ENCODE measurements around the gene DLL4.
A peak's percentile ranks its signal among the peaks of the same experiment; 100 is the strongest.
"Not testable (repeated sequence)": the region's sequence is repeated elsewhere in the genome, so short reads cannot be mapped to it uniquely, and the experiment has no call there.

DLL4 gene

DNA sequence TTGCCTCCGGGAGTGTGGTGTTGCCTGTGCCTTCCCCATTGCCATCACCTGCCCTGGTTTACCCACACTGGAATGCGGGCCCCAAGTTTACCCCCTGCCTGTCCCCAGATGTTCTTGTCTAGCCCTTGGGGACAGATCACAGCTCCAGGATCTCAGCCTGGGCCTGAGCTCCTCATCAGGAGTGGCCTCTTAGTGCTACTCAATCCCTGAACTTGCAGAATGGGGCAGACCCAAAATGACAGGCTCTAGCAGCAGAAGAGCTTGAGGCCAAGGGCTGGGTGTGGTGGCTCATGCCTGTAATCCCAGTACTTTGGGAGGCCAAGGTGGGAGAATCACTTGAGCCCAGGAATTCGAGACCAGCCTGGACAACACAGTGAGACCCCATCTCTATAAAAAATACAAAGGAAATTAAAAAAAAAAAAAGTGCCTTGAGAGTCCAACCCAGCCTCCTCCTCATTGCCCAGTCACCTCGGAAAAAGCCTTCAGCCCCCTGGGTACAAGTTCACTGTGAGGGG lies 28.0 kb downstream of the DLL4 start:
- Mint-ChIP-seq H3K4me1 (peaks cover 22% of the 10 kb centered on the region), H3K27ac (no peak overlapping the region), H3K4me3 (peak overlapping the region; percentile 84), H3K27me3 (no peaks in the 10 kb centered on the region), H3K36me3 (peaks cover 14% of the 10 kb centered on the region), H3K9me3 (no peaks in the 10 kb centered on the region)

DNA sequence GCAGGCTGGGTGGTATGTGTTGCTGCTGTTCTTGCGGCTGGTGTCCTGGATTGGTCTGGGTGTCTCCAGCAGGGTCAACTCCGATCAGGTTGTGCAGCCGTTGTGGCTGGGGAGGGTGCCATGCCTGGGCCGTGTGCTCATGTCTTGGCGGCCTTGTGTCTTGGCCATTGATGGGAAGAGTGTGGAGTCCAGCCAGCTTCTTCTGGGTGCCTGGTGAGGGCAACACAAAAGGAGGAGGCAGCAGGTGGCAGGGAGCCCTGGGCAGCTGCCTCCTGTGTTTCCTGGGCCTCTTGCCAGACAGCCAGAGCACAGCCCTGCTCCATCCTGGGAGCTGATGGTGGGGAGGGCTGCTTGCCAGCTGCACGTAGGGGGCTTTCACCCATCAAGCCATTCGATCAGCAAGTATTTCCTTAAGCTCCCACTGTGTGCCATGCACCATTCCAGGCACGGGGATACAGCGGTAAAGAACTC lies 28.5 kb downstream of the DLL4 start:
- no peaks in the 10 kb centered on the region for H3K9me3 Mint-ChIP-seq
- H3K4me1 Mint-ChIP-seq: peaks cover 17% of the 10 kb centered on the region
- no peak overlapping the region for H3K27ac Mint-ChIP-seq
- H3K36me3 Mint-ChIP-seq: peaks cover 14% of the 10 kb centered on the region
- H3K27me3 Mint-ChIP-seq: no peaks in the 10 kb centered on the region
- H3K4me3 Mint-ChIP-seq: no peak overlapping the region

DNA sequence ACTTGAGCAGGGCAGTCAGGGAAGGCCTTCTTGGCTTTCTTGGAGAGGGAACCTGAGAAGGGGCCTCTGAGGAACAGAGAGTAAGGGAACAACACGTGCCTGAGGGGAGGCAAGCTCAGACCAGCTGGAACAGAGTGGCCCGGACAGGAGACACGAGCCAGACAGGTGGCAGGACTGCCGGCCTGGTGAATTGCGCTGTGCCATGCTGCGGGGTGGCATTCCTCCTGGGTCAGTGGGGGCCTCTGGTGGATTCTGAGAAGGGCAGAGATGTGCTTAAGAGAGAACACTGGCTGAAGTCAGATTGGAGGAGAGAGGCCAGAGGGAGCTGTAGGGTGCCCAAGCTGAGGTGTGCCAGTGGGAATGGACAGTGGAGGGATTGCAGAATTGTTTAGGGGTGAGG lies 29.0 kb downstream of the DLL4 start:
- Mint-ChIP-seq H3K4me1 (peaks cover 15% of the 10 kb centered on the region), H3K9me3 (no peaks in the 10 kb centered on the region), H3K36me3 (peaks cover 14% of the 10 kb centered on the region), H3K27ac (no peak overlapping the region), H3K4me3 (no peak overlapping the region), H3K27me3 (no peaks in the 10 kb centered on the region)

- H3K36me3 Mint-ChIP-seq: peaks cover 12% of the 10 kb centered on the region
- no peak overlapping the region for H3K4me3 Mint-ChIP-seq
- peaks cover 15% of the 10 kb centered on the region for H3K4me1 Mint-ChIP-seq
- no peaks in the 10 kb centered on the region for H3K27me3 Mint-ChIP-seq
- H3K9me3 Mint-ChIP-seq: no peaks in the 10 kb centered on the region
- no peak overlapping the region for H3K27ac Mint-ChIP-seq
These were observed 29.6 kb downstream of the DLL4 start for GRCh38 chr15:40958723-40959122.

DNA sequence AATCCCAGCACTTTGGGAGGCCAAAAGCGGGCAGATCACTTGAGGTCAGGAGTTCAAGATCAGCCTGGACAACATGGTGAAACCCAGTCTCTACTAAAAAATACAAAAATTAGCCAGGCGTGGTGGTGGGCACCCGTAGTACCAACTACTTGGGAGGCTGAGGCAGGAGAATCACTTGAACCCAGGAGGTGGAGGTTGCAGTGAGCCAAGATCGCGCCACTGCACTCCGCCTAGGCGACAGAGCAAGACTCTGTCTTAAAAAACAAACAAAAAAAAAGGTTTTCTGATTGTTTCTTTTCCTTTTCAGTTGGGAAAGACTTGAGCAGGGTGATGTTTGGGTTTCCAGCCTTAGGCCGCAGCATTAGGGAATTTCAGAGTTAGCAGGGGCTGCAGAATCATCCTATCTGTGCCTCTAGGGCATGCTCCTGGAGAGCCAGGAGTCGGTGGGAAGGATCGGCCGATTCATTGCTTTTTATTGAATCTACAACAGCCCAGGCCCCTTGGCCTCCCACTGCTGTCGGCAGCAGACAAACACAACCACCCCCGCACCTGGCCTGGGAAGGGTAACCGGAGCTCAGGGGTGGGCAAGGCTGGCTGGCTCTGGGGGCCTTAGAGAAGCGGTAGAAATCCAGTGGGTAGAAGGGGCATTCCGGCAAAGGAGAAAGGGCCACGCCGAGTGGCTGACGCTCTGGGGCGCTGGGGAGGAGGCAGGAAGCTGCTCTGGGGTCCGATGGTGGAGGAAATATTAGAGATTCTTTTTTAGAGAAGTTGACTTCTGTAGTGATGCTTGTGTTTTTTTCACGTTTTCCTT lies 30.4 kb downstream of the DLL4 start:
- no peak overlapping the region for H3K27ac Mint-ChIP-seq
- peaks cover 10% of the 10 kb centered on the region for H3K36me3 Mint-ChIP-seq
- no peaks in the 10 kb centered on the region for H3K9me3 Mint-ChIP-seq
- H3K4me3 Mint-ChIP-seq: no peak overlapping the region
- H3K4me1 Mint-ChIP-seq: peaks cover 10% of the 10 kb centered on the region
- H3K27me3 Mint-ChIP-seq: no peaks in the 10 kb centered on the region

DNA sequence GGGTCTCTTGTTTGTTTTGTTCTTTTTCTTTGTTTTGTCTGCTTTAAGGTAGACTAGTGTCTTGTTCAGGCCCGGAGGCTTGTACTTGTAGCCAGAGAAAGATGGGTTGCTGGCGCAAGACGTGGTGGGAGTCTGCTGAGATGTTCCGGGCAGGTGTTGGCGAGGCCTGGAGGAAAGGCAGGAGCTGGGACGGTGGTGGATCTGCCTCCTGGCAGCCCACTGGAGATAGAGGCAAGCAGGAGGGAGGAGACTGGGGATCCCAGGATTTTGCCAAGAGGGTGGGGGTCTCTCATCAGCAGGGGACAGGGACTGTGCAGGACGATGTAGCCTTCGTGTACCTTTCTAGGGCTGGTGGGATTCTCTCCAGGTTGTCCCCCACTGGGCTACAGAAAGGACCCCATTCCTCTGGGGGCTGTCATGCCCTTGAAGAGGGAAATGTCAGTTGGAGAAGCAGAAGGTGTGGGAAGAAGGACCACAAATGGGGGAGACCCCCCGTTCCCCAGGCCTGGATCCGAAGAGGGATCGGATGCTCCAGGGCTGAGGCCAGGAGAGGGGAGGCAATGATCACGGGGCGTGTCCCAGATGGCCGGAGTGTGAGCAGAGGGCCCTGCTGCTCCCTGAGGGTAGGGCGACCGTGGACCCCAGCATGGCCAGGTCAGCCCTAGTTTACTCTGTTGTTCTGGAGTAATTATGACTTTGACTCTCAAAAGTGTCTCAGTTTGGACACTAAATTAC lies 31.2 kb downstream of the DLL4 start:
- Mint-ChIP-seq H3K27me3 (no peaks in the 10 kb centered on the region), H3K36me3 (peaks cover 10% of the 10 kb centered on the region), H3K4me3 (no peak overlapping the region), H3K9me3 (no peaks in the 10 kb centered on the region), H3K4me1 (peaks cover 10% of the 10 kb centered on the region), H3K27ac (no peak overlapping the region)

GRCh38 chr15:40960925-40961324 lies 31.8 kb downstream of the DLL4 start:
- no peak overlapping the region for H3K27ac Mint-ChIP-seq

DNA sequence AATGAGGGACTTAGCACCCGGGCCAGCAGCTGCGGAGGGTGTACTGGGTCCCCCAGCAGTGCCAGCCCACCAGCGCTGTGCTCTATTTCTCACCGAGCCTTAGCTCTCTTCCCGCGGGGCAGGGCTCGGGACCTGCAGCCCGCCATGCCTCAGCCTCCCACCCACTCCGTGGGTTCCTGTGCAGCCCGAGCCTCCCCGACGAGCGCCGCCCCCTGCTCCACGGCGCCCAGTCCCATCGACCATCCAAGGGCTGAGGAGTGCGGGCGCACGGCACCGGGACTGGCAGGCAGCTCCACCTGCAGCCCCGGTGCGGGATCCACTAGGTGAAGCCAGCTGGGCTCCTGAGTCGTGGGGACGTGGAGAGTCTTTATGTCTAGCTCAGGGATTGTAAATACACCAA lies 32.6 kb downstream of the DLL4 start:
- H3K27me3 Mint-ChIP-seq, H3K4me1 Mint-ChIP-seq, H3K27ac Mint-ChIP-seq, H3K9me3 Mint-ChIP-seq, H3K4me3 Mint-ChIP-seq, H3K36me3 Mint-ChIP-seq: not testable (repeated sequence)

More at GRCh38 chr15:40960925-40961324, 31.8 kb downstream of the DLL4 start:
- Mint-ChIP-seq H3K27me3 (no peaks in the 10 kb centered on the region), H3K4me1 (peaks cover 6% of the 10 kb centered on the region), H3K4me3 (no peak overlapping the region), H3K9me3 (no peaks in the 10 kb centered on the region), H3K36me3 (peaks cover 7% of the 10 kb centered on the region)

GRCh38 chr15:40962317-40962716 lies 33.2 kb downstream of the DLL4 start:
- H3K4me3 Mint-ChIP-seq, H3K27ac Mint-ChIP-seq, H3K36me3 Mint-ChIP-seq, H3K9me3 Mint-ChIP-seq, H3K4me1 Mint-ChIP-seq, H3K27me3 Mint-ChIP-seq: not testable (repeated sequence)

DNA sequence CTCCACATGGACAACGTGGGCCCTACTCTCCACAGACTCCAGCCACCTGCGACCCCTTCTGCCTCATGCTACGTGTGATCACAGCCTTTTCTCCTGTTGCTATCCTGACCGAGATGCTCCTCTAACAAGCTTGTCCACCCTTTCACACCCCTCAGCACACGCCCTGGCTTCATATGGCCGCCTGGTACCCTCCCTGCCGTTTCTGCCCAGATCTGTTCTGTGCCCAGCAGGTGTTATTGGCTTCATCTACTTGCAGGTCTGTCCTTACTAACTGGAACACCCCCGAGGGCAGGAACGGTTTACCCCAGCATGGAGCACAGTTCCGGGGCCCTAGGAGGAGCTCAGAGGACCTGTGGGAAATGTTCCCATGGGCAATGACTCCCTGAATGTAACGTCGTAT lies 34.1 kb downstream of the DLL4 start:
- H3K9me3 Mint-ChIP-seq: no peaks in the 10 kb centered on the region
- H3K36me3 Mint-ChIP-seq: peaks cover 1% of the 10 kb centered on the region
- no peaks in the 10 kb centered on the region for H3K27me3 Mint-ChIP-seq
- no peak overlapping the region for H3K4me3 Mint-ChIP-seq
- no peaks in the 10 kb centered on the region for H3K4me1 Mint-ChIP-seq
- H3K27ac Mint-ChIP-seq: no peak overlapping the region

DNA sequence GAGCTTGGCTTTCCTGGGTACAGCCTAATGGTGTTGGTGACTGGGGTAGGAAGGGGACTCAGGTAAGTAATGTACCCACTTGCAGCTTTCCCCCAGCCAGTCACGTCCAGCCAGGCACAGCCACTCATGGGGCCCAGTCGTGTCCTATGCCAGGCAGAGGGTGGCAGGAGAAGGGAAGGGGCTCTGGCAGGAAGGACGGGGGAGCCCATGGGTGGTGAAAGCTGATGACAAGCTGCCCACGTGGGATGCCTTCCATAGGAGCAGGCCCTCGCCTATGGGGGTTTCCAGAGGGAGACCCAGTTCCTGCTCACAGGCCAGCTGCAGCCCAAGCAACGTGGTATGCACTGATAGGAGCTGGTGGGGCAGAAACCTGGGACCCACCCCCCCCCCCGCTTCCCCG lies 34.9 kb downstream of the DLL4 start:
- Mint-ChIP-seq H3K36me3 (no peaks in the 10 kb centered on the region), H3K27ac (no peak overlapping the region), H3K4me1 (no peaks in the 10 kb centered on the region), H3K9me3 (no peaks in the 10 kb centered on the region), H3K4me3 (no peak overlapping the region), H3K27me3 (no peaks in the 10 kb centered on the region)

- Mint-ChIP-seq H3K27me3 (no peaks in the 10 kb centered on the region), H3K27ac (no peak overlapping the region), H3K4me3 (no peak overlapping the region), H3K36me3 (no peaks in the 10 kb centered on the region), H3K4me1 (no peaks in the 10 kb centered on the region), H3K9me3 (no peaks in the 10 kb centered on the region)
These were observed 35.5 kb downstream of the DLL4 start for GRCh38 chr15:40964634-40965033.

- Mint-ChIP-seq H3K27ac (no peak overlapping the region), H3K4me1 (peaks cover 4% of the 10 kb centered on the region)
These were observed 39.3 kb downstream of the DLL4 start for GRCh38 chr15:40968290-40969085.

DNA sequence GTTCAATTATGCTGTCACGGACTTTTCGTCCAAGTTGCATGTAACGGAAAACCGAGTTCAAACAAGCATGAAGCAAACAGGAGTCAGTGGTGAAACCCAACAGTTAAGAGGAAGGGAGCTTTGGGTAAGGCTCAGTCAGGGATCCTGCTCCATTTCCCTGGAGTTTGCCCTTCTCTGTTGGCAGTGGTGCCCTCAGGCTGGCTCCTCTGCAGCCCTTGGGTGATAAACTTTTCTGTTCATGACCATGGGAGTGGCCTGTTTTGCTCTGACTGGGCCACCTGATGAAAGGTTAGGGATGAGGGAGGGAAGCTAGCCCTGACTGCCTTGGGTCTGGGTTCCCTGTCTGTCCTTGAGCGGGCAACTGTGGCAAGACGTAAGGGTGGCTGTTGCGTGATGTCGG lies 40.2 kb downstream of the DLL4 start:
- Mint-ChIP-seq H3K9me3 (no peaks in the 10 kb centered on the region), H3K27ac (no peak overlapping the region), H3K36me3 (no peaks in the 10 kb centered on the region), H3K4me3 (no peak overlapping the region), H3K27me3 (no peaks in the 10 kb centered on the region), H3K4me1 (peaks cover 4% of the 10 kb centered on the region)

More at GRCh38 chr15:40968290-40969085, 39.3 kb downstream of the DLL4 start:
- Mint-ChIP-seq H3K4me3 (no peak overlapping the region), H3K27me3 (no peaks in the 10 kb centered on the region), H3K9me3 (no peaks in the 10 kb centered on the region), H3K36me3 (no peaks in the 10 kb centered on the region)

DNA sequence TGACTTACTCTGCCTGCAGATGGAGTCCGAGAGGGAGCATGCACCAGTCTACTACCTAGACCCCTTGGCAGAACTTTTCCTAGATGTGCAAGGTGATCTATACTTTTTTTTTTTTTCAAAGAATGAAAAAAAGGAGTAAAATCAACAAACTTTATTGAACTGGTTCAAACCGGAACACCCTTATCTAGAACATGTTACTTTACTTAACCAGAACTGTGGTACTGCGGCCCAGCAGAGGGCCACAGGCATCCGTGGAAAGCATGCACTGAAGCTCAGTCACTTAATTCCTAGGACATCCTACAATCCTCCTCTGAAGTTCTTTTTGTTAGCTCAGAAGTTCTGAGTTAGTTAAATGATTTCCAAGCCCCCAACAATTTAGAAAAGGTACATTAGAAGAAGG lies 45.7 kb downstream of the DLL4 start:
- H3K36me3 Mint-ChIP-seq: peaks cover 3% of the 10 kb centered on the region
- no peak overlapping the region for H3K4me3 Mint-ChIP-seq
- no peaks in the 10 kb centered on the region for H3K9me3 Mint-ChIP-seq
- no peaks in the 10 kb centered on the region for H3K27me3 Mint-ChIP-seq
- H3K27ac Mint-ChIP-seq: no peak overlapping the region
- peaks cover 4% of the 10 kb centered on the region for H3K4me1 Mint-ChIP-seq

Data from activated naive CD4-positive, alpha-beta T cell treated with anti-CD3 and anti-CD28 coated beads, Interleukin-2, amount 50 U/mL, for 24 hours (primary cell).